A549 treated with Hydrocortisone at 1 μM for 4 hours (cell line): ENCODE data around the gene ARHGAP20. TPM values are rescaled to one million over a fixed set of nuclear protein-coding genes. Genes with fewer than 3 reads are reported as not detected.

ENCODE experiments used
- total RNA-seq: library from RNA; stranded (reverse); fragments of 200-300 nt; extraction: Qiagen RNA extraction; gene quantifications from 5 replicates; pipeline ENCODE4 v1.2.3, GENCODE V29; 2022

The ARHGAP20 gene, protein sequence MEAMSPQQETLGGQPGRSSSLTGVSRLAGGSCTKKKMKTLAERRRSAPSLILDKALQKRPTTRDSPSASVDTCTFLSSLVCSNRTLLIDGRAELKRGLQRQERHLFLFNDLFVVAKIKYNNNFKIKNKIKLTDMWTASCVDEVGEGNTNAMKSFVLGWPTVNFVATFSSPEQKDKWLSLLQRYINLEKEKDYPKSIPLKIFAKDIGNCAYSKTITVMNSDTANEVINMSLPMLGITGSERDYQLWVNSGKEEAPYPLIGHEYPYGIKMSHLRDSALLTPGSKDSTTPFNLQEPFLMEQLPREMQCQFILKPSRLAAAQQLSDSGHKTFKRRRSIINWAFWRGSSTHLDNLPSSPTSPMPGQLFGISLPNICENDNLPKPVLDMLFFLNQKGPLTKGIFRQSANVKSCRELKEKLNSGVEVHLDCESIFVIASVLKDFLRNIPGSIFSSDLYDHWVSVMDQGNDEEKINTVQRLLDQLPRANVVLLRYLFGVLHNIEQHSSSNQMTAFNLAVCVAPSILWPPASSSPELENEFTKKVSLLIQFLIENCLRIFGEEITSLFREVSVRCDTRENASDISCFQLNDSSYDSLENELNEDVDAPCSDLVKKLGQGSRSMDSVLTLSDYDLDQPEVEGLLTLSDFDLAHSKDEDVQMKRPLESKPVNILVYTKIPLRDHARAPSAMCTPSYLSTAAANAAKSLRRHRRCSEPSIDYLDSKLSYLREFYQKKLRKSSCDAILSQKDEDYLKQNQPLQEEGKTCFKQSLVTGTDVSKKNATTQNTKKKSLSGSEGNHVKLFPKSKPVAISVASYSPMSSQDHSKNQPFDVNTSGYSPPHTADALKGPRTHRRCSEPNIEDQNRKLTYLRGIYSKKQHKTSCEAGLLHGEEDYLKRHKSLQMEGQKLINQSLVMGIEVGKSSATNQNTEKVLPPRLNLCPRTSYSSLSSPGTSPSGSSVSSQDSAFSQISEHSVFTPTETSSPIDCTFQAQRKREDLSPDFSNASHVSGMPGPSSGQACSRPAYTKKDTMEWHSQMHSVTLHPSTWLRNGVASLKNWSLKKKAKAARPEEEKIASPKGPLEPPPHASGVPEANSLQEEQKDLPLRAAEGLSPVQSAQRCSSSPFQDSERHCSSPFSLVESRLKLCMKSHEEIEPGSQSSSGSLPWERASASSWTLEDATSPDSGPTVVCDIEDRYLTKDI
- total RNA-seq, result 0.02 to 0.05 TPM (median 0.03 TPM) in 4 of 5 replicates, not detected in the other

DNA sequence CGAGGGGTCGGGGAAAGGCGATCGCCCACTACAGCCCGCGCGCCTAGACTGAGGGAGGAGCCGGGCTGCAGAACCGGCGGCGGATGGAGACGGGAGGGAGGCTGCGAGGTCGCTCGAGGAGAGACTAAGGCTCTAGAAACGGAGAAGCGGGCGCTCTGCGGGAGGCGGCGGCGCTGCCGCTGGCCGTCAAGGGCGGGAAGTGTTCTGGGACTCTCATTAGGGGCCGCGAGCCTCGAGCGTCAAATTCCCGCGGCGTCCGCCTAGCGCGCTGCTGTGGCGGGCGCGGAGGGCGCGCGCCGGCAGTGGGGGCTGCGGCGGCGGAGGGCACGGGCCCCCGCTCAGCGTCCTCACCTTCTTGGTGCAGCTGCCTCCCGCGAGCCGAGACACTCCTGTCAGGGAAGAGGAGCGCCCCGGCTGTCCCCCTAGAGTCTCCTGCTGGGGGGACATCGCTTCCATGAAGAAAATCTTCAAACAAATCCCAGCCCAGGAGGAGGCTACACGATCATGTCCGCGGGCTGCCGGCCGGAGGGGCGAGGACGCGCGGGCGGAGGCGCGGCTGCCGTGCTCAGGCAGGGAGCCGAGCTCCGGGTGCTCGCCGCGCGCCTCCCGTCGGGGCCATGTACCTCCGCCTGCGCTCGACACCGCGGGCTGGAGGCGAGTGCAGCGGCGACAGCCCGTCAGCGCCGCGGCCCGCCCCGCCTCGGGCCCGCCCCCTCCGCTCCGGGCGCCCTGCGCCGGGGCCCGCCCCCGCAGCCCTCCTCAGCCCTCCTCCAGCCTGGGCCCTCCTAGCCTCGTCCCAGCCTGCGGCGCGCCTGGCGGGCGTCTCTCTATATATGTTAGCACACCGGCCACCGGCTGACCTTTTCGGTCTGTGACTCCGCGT lies at the start of gene ARHGAP20:
Gene ARHGAP20, minus strand, starts transcription at position 662 of the 883 bp plus-strand sequence. Its CDS starts 206 bp downstream, at position 456.

